GM23248 (cell line): ENCODE data around the gene OCLN.
"Not testable (repeated sequence)": the region's sequence is repeated elsewhere in the genome, so short reads cannot be mapped to it uniquely, and the experiment has no call there.

ENCODE experiments used
- EZH2 ChIP-seq: fragments of 200-600 bp; sonication (generic); IDR thresholded peaks from 2 replicates; pipeline ENCODE4 v1.6.1; 2018; ENCODE audit warnings: antibody characterized with exemption, mild to moderate bottlenecking; ENCODE audit not compliant: insufficient read depth, poor library complexity, severe bottlenecking
- EZH2phosphoT487 ChIP-seq: fragments of 200-600 bp; sonication (generic); IDR thresholded peaks from 2 replicates; pipeline ENCODE4 v1.6.1; 2018; ENCODE audit warnings: antibody characterized with exemption, moderate library complexity, mild to moderate bottlenecking, low read depth; ENCODE audit not compliant: insufficient read depth

GRCh38 chr5:69471516-69471915 lies 21.1 kb upstream of the OCLN start:
- not testable (repeated sequence) for TF ChIP-seq EZH2, EZH2phosphoT487
